Dendritic cell treated with granulocyte-macrophage colony-stimulating factor and Interleukin-4, amounts not matched to agents 40 ng/mL and 50 ng/mL, for 4 days (primary cell): ENCODE results near the gene HNMT.
"Not testable (repeated sequence)": the region's sequence is repeated elsewhere in the genome, so short reads cannot be mapped to it uniquely, and the experiment has no call there.

Experiments used
- H3K27ac Mint-ChIP-seq: one replicate; pipeline ENCODE4 v1.8.0; 2022; ENCODE audit warnings: mild to moderate bottlenecking, mixed read lengths
- H3K27me3 Mint-ChIP-seq: one replicate; pipeline ENCODE4 v1.8.0; 2022; ENCODE audit warnings: mild to moderate bottlenecking, mixed read lengths
- H3K36me3 Mint-ChIP-seq: one replicate; pipeline ENCODE4 v1.8.0; 2022; ENCODE audit warnings: low read depth, mixed read lengths
- H3K4me1 Mint-ChIP-seq: one replicate; pipeline ENCODE4 v1.8.0; 2022; ENCODE audit warnings: low read depth, mixed read lengths
- H3K4me3 Mint-ChIP-seq: one replicate; pipeline ENCODE4 v1.8.0; 2022; ENCODE audit warnings: mild to moderate bottlenecking, moderate library complexity, mixed read lengths
- H3K9me3 Mint-ChIP-seq: one replicate; pipeline ENCODE4 v1.8.0; 2022; ENCODE audit warnings: mixed read lengths
- intact Hi-C: fragments of 100-400 bp; cut with micrococcal nuclease; formaldehyde crosslinking; loops from one replicate; pipeline ENCODE4 v1.15.0; 2022

Gene HNMT

DNA sequence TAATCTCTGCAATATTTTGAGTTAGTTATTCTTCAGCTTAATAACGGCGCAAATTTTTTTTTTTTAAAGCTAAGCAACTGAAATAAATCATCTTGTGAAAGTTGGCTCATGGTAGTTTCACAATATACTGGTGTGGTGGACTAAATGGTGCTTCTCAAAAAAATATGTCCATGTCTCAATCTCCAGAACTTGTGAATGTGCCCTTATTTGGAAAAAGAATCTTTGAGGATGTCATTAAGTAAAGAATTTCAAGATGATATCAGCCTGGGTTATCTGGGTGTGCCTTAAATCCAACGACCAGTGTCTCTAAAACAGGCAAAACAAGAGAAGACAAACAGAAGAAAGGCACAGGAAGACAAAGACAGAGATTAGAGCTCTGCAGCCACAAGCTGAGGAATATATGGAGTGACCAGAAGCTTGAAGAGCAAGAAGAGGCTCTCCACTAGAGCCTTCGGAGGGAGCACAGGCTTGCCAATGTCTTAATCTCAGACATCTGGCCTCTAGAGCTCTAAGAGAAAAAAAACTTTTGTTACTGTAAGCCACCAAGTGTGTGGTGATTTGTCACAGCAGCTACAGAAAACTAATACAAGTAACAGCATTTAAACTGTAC lies 71.4 kb downstream of the HNMT start:
- no peaks in the 10 kb centered on the region for H3K36me3 Mint-ChIP-seq
- no peaks in the 10 kb centered on the region for H3K9me3 Mint-ChIP-seq
- no peak overlapping the region for H3K27ac Mint-ChIP-seq
- no peak overlapping the region for H3K4me3 Mint-ChIP-seq
- intact Hi-C loops, result no loop called here
- no peaks in the 10 kb centered on the region for H3K27me3 Mint-ChIP-seq
- H3K4me1 Mint-ChIP-seq, result peaks cover 37% of the 10 kb centered on the region

DNA sequence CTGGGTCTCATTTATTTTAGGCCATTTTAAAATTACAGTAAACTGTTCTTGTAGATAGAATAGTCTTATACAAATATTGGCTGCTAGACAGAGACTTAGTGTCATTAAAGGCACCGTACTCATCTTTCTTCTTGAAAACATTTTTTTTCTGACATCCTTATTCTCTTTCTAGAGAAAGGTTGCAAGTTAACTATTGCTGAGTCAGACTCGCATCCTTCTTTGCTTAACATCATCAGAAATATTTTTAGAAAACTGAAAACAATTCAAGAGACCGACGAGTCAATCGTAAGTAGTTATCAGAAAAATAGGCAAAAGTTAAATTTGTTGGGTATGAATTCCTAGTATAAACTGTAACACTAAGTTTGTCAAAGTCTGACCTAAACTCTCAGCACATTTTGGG lies 72.2 kb downstream of the HNMT start:
- H3K4me3 Mint-ChIP-seq, result no peak overlapping the region
- no peaks in the 10 kb centered on the region for H3K27me3 Mint-ChIP-seq
- H3K27ac Mint-ChIP-seq, result no peak overlapping the region
- intact Hi-C loops, result no loop called here
- no peaks in the 10 kb centered on the region for H3K36me3 Mint-ChIP-seq
- no peaks in the 10 kb centered on the region for H3K9me3 Mint-ChIP-seq
- H3K4me1 Mint-ChIP-seq, result peaks cover 30% of the 10 kb centered on the region

DNA sequence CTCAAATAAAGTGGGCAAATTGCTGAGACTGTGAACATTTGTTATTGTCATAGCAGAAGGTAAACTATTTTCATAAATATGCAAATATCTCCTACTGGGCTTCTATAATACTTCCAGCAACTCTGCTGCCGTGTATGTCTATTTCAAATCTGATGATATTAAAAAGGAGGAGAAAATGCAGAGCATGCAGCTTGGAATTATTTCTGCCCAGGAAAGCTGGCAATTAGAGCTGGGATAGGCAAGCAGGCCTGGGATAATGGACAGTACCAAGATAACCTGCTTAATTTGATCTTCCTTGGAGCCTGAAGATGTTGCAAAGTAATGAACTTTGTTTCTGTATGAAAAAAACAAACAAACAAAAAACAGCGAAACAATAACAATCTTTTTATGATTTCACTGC lies 72.8 kb downstream of the HNMT start:
- Mint-ChIP-seq H3K27ac (no peak overlapping the region), H3K27me3 (no peaks in the 10 kb centered on the region), H3K4me1 (peaks cover 30% of the 10 kb centered on the region), H3K4me3 (no peak overlapping the region), H3K9me3 (no peaks in the 10 kb centered on the region), H3K36me3 (no peaks in the 10 kb centered on the region)
- intact Hi-C loops, result no loop called here

DNA sequence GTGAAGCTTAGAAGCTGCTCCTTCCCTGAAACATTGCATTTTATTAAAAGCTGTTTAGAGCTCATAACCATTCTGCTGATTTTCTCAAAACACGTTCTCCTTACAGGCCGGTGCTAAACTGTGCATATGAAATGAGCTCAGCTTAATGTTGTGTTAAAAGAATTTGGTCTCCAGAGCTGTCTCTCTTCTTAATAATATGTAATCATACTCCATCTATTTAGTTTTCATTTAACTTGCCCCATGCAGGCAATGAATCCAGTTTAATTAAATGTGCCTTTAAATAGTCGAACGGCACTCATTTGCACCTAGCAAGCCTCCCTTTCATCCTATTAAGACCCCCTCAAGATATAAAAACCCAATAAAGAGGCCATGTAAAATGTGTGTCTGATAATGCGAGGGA lies 76.3 kb downstream of the HNMT start:
- H3K27me3 Mint-ChIP-seq, result no peaks in the 10 kb centered on the region
- H3K36me3 Mint-ChIP-seq, result no peaks in the 10 kb centered on the region
- no peaks in the 10 kb centered on the region for H3K9me3 Mint-ChIP-seq
- intact Hi-C loops, result no loop called here
- no peak overlapping the region for H3K4me3 Mint-ChIP-seq
- peaks cover 19% of the 10 kb centered on the region for H3K4me1 Mint-ChIP-seq
- H3K27ac Mint-ChIP-seq, result no peak overlapping the region

DNA sequence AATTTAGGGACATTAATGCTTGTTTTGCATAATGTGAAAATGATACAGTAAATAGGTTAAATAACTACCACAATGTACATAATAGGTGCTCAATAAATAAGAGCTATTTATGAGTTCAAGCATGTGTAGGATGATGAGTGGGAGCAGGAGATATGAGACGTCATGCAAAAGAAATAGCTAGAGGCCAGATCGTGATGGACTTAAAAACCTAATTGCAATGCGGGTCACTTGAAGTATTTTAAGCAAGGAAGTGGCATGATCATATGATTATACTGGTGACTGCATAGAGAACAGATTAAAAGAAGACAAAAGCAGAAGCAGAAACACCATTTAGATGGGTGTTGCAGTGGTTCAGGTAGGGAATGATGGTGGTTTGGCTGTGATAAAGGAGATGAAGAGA lies 78.0 kb downstream of the HNMT start:
- intact Hi-C loops, result no loop called here
- no peak overlapping the region for H3K4me3 Mint-ChIP-seq
- no peaks in the 10 kb centered on the region for H3K36me3 Mint-ChIP-seq

DNA sequence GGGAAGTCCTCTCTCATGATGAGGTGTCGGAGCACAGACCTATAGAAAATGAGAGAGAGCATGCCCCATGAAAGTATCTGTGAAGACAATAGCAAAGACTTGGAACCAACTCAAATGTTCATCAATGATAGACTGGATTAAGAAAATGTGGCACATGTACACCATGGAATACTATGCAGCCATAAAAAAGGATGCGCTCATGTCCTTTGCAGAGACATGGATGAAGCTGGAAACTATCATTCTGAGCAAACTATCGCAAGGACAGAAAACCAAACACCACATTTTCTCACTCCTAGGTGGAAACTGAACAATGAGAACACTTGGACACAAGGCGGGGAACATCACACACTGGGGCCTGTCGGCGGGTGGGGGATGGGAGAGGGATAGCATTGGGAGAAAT lies 79.3 kb downstream of the HNMT start:
- H3K4me3 Mint-ChIP-seq, H3K36me3 Mint-ChIP-seq, intact Hi-C loops, H3K27ac Mint-ChIP-seq, H3K27me3 Mint-ChIP-seq, H3K9me3 Mint-ChIP-seq, H3K4me1 Mint-ChIP-seq: not testable (repeated sequence)

More for the DNA sequence above, 78.0 kb downstream of the HNMT start:
- Mint-ChIP-seq H3K4me1 (peaks cover 10% of the 10 kb centered on the region), H3K27ac (no peak overlapping the region), H3K9me3 (no peaks in the 10 kb centered on the region), H3K27me3 (no peaks in the 10 kb centered on the region)

DNA sequence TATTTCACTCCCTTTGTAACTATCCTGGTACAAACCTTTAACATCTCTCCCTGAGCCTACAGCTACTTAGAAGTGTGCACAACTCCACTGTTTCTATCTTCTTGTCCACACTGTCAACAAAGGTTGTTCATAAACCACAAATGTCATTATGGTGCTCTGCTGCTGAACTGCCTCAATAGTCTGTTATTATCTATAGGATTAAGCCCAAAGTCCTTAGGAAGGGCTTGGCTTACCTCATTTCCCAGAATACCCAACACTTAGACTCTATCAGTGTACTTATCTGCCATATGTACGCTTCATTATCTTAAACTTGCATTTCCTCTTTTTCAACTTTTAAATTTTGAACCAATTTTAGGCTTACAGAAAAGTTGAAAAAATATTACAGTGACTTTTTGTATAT lies 94.2 kb downstream of the HNMT start:
- H3K27me3 Mint-ChIP-seq, result no peaks in the 10 kb centered on the region
- intact Hi-C loops, result no loop called here

DNA sequence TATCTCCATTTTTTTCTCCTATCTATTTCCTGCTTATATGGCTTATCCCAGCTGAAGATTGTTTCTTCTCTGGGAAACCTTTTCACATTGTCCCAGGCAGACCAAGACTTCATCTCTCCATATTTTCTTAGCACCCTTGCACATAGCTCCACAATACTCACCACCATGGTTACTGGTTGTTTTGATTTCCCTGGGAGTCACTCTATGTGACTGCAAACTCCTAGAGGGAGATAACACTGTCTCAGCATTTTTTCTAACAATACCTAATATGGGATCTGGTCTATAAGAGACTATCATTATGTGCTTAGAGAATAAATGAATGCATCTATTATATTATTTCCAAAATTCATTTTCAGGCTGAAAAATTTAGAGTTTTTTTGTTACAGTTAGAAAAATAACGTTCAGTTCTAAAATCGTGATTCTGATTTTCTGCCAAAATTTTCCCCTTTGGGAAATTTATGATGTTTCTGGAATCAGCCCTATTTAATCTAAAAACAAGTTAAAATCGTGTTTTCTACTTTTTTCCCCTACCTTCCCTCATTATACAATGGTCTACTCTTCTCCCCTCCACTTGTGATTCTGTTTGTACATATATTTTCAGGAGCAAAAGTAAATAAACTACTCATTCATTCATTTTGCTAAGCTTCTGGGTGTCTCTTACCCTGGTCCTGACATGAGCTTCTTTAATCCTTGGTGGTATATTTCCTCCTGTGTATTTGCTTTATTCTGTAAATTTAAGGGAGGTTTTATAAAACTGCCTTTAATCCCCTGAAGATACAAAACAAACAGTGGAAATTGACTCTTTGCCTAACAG lies 95.4 kb downstream of the HNMT start:
- no peaks in the 10 kb centered on the region for H3K4me1 Mint-ChIP-seq
- H3K36me3 Mint-ChIP-seq, result no peaks in the 10 kb centered on the region
- H3K4me3 Mint-ChIP-seq, result no peak overlapping the region
- H3K9me3 Mint-ChIP-seq, result no peaks in the 10 kb centered on the region
- intact Hi-C loops, result no loop called here
- no peak overlapping the region for H3K27ac Mint-ChIP-seq
- no peaks in the 10 kb centered on the region for H3K27me3 Mint-ChIP-seq

More for the DNA sequence above, 94.2 kb downstream of the HNMT start:
- Mint-ChIP-seq H3K27ac (no peak overlapping the region), H3K4me1 (peaks cover 4% of the 10 kb centered on the region), H3K4me3 (no peak overlapping the region), H3K36me3 (no peaks in the 10 kb centered on the region), H3K9me3 (no peaks in the 10 kb centered on the region)

DNA sequence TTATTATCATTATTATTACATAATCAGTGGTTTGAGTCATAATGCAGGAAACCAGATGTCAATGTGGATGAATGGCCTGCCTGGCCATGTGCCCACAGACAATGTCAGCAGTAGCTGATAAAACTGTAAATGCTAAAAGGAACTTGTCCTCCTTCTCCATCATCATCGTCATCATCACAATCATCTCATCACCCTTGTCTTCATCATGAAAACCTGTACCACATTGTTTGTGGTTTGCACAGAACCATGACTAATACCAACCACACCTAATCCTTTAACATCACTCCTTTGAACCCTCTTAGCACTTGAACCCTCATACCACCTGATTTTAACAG lies 96.0 kb downstream of the HNMT start:
- H3K9me3 Mint-ChIP-seq, result no peaks in the 10 kb centered on the region
- H3K27ac Mint-ChIP-seq, result no peak overlapping the region
- intact Hi-C loops, result no loop called here
- H3K27me3 Mint-ChIP-seq, result no peaks in the 10 kb centered on the region
- H3K36me3 Mint-ChIP-seq, result no peaks in the 10 kb centered on the region
- no peaks in the 10 kb centered on the region for H3K4me1 Mint-ChIP-seq
- no peak overlapping the region for H3K4me3 Mint-ChIP-seq

DNA sequence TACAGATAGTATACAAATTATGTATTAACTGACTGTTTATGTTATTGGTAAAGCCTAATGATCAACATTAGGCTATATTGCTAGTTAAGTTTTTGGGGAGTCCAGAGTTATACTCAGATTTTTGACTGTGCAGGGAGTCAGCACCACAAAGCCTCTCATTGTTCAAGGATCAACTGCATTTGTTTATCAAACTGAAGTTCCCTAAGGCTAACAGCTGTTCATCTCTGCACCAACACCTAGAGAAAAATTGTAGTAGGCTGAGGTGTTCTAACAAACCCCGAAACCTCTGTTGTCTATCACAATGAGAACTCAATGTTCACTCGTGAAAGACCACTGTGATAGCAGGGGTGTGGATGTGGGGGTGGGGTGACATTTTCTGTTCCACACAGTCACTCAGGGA lies 97.7 kb downstream of the HNMT start:
- H3K36me3 Mint-ChIP-seq, result no peaks in the 10 kb centered on the region
- H3K4me1 Mint-ChIP-seq, result no peaks in the 10 kb centered on the region
- H3K9me3 Mint-ChIP-seq, result no peaks in the 10 kb centered on the region
- no peak overlapping the region for H3K27ac Mint-ChIP-seq
- H3K4me3 Mint-ChIP-seq, result no peak overlapping the region
- intact Hi-C loops, result no loop called here
- no peaks in the 10 kb centered on the region for H3K27me3 Mint-ChIP-seq

DNA sequence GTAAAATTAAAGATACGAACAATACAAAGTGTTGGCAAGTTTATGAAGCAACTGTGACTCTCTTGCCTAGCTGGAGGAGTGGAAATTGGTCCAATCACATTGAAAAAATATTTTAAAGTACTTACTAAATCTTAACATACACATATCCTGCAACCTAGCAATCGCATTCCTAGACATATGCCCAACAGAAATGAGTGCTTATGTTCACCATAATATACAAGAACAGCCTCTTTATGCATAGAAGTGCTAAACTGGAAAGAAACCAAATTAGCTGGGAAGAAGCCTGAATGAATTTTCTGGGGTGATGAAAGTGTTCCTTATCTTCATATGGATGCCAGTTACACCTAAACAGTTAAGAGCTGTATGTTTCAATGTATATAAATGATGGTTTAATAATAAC lies 98.9 kb downstream of the HNMT start:
- Mint-ChIP-seq H3K36me3 (no peaks in the 10 kb centered on the region), H3K27me3 (no peaks in the 10 kb centered on the region), H3K9me3 (no peaks in the 10 kb centered on the region), H3K4me3 (no peak overlapping the region), H3K27ac (no peak overlapping the region), H3K4me1 (no peaks in the 10 kb centered on the region)
- intact Hi-C loops, result no loop called here
